Erythroblast (primary cell): Measurements from ENCODE around the gene MYO3A.
"Not testable (repeated sequence)": the region's sequence is repeated elsewhere in the genome, so short reads cannot be mapped to it uniquely, and the experiment has no call there.

Experiments used
- DNase-seq, 2 experiments: peaks; one replicate each; lab custom pipeline; 2025; lab: John Stamatoyannopoulos, UW
- GATA1 ChIP-seq: IDR thresholded peaks from 2 replicates; pipeline ENCODE4 v1.6.1; 2011; ENCODE audit warnings: low read depth, mild to moderate bottlenecking, control low read depth, low read length, moderate library complexity
- POLR2A ChIP-seq: IDR thresholded peaks from 2 replicates; pipeline ENCODE4 v1.6.1; 2011; ENCODE audit warnings: mild to moderate bottlenecking, low read length

Gene MYO3A

GRCh38 chr10:25944771-25945170 lies 10.7 kb downstream of the MYO3A start:
- TF ChIP-seq POLR2A (no peak), GATA1 (no peak)
- no peak for DNase-seq

GRCh38 chr10:25952857-25953256 lies 18.8 kb downstream of the MYO3A start:
- no peak for DNase-seq
- TF ChIP-seq POLR2A (no peak), GATA1 (no peak)

- DNase-seq, result no peak
Observed at GRCh38 chr10:25954851-25955250, 20.8 kb downstream of the MYO3A start.

GRCh38 chr10:25959540-25960232 lies 25.7 kb downstream of the MYO3A start:
- no peak for DNase-seq
- TF ChIP-seq POLR2A (no peak), GATA1 (no peak)

More at GRCh38 chr10:25954851-25955250, 20.8 kb downstream of the MYO3A start:
- TF ChIP-seq GATA1, result no peak
- no peak for TF ChIP-seq POLR2A

- DNase-seq, result no peak
- TF ChIP-seq GATA1, result no peak
- no peak for TF ChIP-seq POLR2A
Observed at GRCh38 chr10:25965584-25965983, 31.6 kb downstream of the MYO3A start.

- no peak for TF ChIP-seq POLR2A
- TF ChIP-seq GATA1, result no peak
- no peak for DNase-seq
Observed at GRCh38 chr10:25966844-25967243, 32.8 kb downstream of the MYO3A start.

GRCh38 chr10:25972631-25973030 lies 38.6 kb downstream of the MYO3A start:
- TF ChIP-seq GATA1, result no peak
- TF ChIP-seq POLR2A, result no peak
- no peak for DNase-seq

- DNase-seq, result no peak
- TF ChIP-seq POLR2A (no peak), GATA1 (no peak)
Observed at GRCh38 chr10:25974897-25975459, 40.9 kb downstream of the MYO3A start.

- no peak for DNase-seq
- no peak for TF ChIP-seq GATA1
- TF ChIP-seq POLR2A, result no peak
Observed at GRCh38 chr10:25978771-25979170, 44.7 kb downstream of the MYO3A start.

- no peak for DNase-seq
- no peak for TF ChIP-seq GATA1
Observed at GRCh38 chr10:25982107-25982506, 48.1 kb downstream of the MYO3A start.

- DNase-seq, result no peak
- TF ChIP-seq POLR2A, result no peak
- TF ChIP-seq GATA1, result no peak
Observed at GRCh38 chr10:25988583-25988982, 54.6 kb downstream of the MYO3A start.

- TF ChIP-seq GATA1 (no peak), POLR2A (no peak)
- no peak for DNase-seq
Observed at GRCh38 chr10:25989951-25990350, 55.9 kb downstream of the MYO3A start.

GRCh38 chr10:25999295-25999981 lies 65.4 kb downstream of the MYO3A start:
- TF ChIP-seq GATA1, result no peak
- no peak for TF ChIP-seq POLR2A
- no peak for DNase-seq

- DNase-seq, result no peak
- TF ChIP-seq POLR2A (no peak), GATA1 (no peak)
Observed at GRCh38 chr10:26000971-26001370, 66.9 kb downstream of the MYO3A start.

- DNase-seq, result not testable (repeated sequence)
Observed at GRCh38 chr10:26002466-26002865, 68.4 kb downstream of the MYO3A start.
